ENCODE data around the gene NR2F2. TPM values are rescaled to one million over a fixed set of nuclear protein-coding genes. Genes with fewer than 3 reads are reported as not detected.
A peak's percentile ranks its signal among the peaks of the same experiment; 100 is the strongest.

The NR2F2 gene
- polyA plus RNA-seq, 1 donor (not counting 4 experiments of a cell fraction or from before 2014, with no cell fraction given): 19.5 TPM

DNA sequence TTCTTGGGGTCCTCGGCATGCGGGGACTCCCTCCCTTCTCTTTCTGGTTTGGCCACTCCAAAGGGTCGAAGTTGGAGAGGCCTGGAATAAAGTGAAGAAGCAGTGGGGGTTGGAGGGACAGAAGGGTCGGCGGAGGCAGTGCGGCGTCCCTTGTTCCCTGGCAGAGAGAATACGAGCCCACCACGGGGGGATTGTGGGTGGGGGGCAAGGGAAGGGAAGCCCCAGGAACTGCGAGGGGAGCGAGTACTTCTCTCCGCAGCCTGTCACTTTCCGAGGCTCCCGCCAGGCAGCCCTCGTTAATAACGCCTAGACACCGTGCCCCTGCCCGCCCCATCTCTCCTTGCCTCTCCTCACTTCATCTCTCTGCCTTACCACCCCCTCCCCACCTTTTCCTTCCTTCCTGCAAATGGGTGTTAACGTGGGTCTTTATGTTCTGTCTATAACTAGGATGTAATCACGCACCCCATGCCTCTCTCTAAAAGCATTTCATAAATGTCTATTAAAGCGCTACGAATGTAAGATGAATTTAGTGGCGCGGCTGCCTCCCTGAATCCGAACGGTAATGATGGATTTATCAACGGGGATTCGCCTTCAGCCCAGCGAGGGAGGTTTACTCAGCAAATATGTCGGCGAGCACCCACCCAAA is 13.7 kb downstream of the NR2F2 start:
- peaks cover 37% of the 10 kb centered on the region for H3K79me2 ChIP-seq (ENCODE audit: control insufficient read depth, insufficient read depth, low read length)
- H3K9ac ChIP-seq (ENCODE audit: control insufficient read depth, extremely low read depth, insufficient read depth, low read length): no peak overlapping the region
- peaks cover 0 to 12% of the 10 kb centered on the region in 2 experiments for H3K36me3 ChIP-seq (ENCODE audit: control insufficient read depth in 2 of 2, extremely low read depth in 1 of 2, insufficient read depth in 2 of 2, low read length in 2 of 2)
- peaks cover 8% of the 10 kb centered on the region for H3K4me1 ChIP-seq (ENCODE audit: control insufficient read depth, extremely low read depth, insufficient read depth, low read length)
- no peaks in the 10 kb centered on the region for H4K20me1 ChIP-seq (ENCODE audit: control insufficient read depth, extremely low read depth, insufficient read depth, low read length)
- H3K9me3 ChIP-seq (ENCODE audit: control insufficient read depth, low read depth, low read length): no peaks in the 10 kb centered on the region
- DNase-seq (ENCODE audit: low read depth, low spot score) (no peak), FAIRE-seq (no peak)
- H3K4me3 ChIP-seq (ENCODE audit: control insufficient read depth in 2 of 3, extremely low read depth in 1 of 3, insufficient read depth in 2 of 3, low read depth in 1 of 3, low read length in 3 of 3): no peak overlapping the region
- H3K9me1 ChIP-seq (ENCODE audit: control insufficient read depth, extremely low read depth, insufficient read depth, low read length): no peaks in the 10 kb centered on the region
- no peak overlapping the region for H3K27ac ChIP-seq (ENCODE audit: control insufficient read depth, insufficient read depth, low read length)
- no peaks in the 10 kb centered on the region for H3K27me3 ChIP-seq (ENCODE audit: control insufficient read depth, extremely low read depth, insufficient read depth, low read length)
- no peak overlapping the region for H3K4me2 ChIP-seq (ENCODE audit: control insufficient read depth, extremely low read depth, insufficient read depth, low read depth, low read length)
- H2AFZ ChIP-seq (ENCODE audit: control insufficient read depth, low read length): no peak overlapping the region
- TF ChIP-seq, protein P1, sequence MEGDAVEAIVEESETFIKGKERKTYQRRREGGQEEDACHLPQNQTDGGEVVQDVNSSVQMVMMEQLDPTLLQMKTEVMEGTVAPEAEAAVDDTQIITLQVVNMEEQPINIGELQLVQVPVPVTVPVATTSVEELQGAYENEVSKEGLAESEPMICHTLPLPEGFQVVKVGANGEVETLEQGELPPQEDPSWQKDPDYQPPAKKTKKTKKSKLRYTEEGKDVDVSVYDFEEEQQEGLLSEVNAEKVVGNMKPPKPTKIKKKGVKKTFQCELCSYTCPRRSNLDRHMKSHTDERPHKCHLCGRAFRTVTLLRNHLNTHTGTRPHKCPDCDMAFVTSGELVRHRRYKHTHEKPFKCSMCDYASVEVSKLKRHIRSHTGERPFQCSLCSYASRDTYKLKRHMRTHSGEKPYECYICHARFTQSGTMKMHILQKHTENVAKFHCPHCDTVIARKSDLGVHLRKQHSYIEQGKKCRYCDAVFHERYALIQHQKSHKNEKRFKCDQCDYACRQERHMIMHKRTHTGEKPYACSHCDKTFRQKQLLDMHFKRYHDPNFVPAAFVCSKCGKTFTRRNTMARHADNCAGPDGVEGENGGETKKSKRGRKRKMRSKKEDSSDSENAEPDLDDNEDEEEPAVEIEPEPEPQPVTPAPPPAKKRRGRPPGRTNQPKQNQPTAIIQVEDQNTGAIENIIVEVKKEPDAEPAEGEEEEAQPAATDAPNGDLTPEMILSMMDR (optimal IDR thresholded peaks at IDR 0.05 in 1 of 3, IDR thresholded peaks at IDR 0.05 in 1 of 3, conservative IDR thresholded peaks at IDR 0.05 in 1 of 3; ENCODE audit: extremely low read depth in 1 of 3, insufficient read depth in 2 of 3, low read length in 3 of 3): no peak
- no peak for TF ChIP-seq EZH2 (IDR thresholded peaks at IDR 0.05; ENCODE audit: low read length)
- dilution Hi-C loops (cut with MboI; ENCODE audit: extremely low pct_ligation_motif_present, low sequenced_read_pairs): no loop called here

DNA sequence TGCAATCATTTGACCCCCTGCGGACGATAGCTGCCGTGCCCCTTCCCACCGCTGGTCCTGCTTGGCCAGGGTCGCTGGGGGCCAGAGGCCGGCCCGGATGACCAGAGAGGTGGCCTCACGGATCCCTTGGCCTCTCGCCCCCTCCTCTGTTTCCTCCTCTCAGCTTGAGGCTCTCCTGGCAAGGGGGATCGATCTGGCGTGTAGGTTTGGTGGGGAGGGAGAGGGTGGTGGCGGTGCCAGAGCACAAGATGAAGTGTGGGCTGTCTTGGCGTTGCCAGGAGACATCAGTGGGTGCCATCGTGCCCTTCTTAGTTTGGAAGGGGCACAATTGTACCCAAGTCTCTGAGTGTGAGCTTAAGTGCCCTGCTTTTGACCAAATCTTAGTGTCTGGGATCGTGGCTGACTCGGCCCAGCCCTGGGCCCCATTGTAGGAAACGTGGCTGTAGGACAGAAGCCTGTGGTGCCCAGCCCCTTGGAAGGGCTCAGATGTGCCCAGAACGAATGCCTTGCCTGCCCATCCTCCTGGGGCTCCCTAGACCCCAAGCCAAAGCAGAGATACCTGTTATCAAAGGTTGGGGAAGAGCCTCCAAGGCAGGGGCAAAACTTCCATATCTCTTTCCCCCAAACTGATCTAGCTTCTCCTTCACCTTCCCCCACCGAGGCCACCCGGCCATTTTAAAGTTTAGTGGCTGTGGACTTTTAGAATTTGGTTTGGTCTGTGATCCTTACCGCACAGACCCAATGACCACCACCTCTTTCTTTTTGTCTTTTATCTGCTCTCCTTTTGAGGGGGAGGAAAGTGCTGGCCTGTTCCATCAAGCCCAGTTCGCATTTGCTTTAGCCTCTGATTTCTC is 14.4 kb downstream of the NR2F2 start:
- no peaks in the 10 kb centered on the region for H4K20me1 ChIP-seq (ENCODE audit: control insufficient read depth, extremely low read depth, insufficient read depth, low read length)
- no peaks in the 10 kb centered on the region for H3K9me1 ChIP-seq (ENCODE audit: control insufficient read depth, extremely low read depth, insufficient read depth, low read length)
- H3K9me3 ChIP-seq (ENCODE audit: control insufficient read depth, low read depth, low read length): no peaks in the 10 kb centered on the region
- TF ChIP-seq, protein P1 (optimal IDR thresholded peaks at IDR 0.05 in 1 of 3, IDR thresholded peaks at IDR 0.05 in 1 of 3, conservative IDR thresholded peaks at IDR 0.05 in 1 of 3; ENCODE audit: extremely low read depth in 1 of 3, insufficient read depth in 2 of 3, low read length in 3 of 3): no peak
- TF ChIP-seq EZH2 (IDR thresholded peaks at IDR 0.05; ENCODE audit: low read length): no peak
- DNase-seq (ENCODE audit: low read depth, low spot score) (no peak), FAIRE-seq (no peak)
- H3K27me3 ChIP-seq (ENCODE audit: control insufficient read depth, extremely low read depth, insufficient read depth, low read length): no peaks in the 10 kb centered on the region
- peaks cover 4% of the 10 kb centered on the region for H3K4me1 ChIP-seq (ENCODE audit: control insufficient read depth, extremely low read depth, insufficient read depth, low read length)
- peaks cover 29% of the 10 kb centered on the region for H3K79me2 ChIP-seq (ENCODE audit: control insufficient read depth, insufficient read depth, low read length)
- dilution Hi-C loops (cut with MboI; ENCODE audit: extremely low pct_ligation_motif_present, low sequenced_read_pairs): no loop called here
- H3K9ac ChIP-seq (ENCODE audit: control insufficient read depth, extremely low read depth, insufficient read depth, low read length): no peak overlapping the region
- peaks cover 0 to 12% of the 10 kb centered on the region in 2 experiments for H3K36me3 ChIP-seq (ENCODE audit: control insufficient read depth in 2 of 2, extremely low read depth in 1 of 2, insufficient read depth in 2 of 2, low read length in 2 of 2)
- no peak overlapping the region for H3K27ac ChIP-seq (ENCODE audit: control insufficient read depth, insufficient read depth, low read length)
- H3K4me2 ChIP-seq (ENCODE audit: control insufficient read depth, extremely low read depth, insufficient read depth, low read depth, low read length): peak overlapping the region; percentile 60
- H3K4me3 ChIP-seq (ENCODE audit: control insufficient read depth in 2 of 3, extremely low read depth in 1 of 3, insufficient read depth in 2 of 3, low read depth in 1 of 3, low read length in 3 of 3): peak overlapping the region in 1 of 3 experiments; percentile 54
- H2AFZ ChIP-seq (ENCODE audit: control insufficient read depth, low read length): peak overlapping the region; percentile 15

Measured in keratinocyte (primary cell).